Measurements from ENCODE around the gene ELAVL2.

The ELAVL2 gene

DNA sequence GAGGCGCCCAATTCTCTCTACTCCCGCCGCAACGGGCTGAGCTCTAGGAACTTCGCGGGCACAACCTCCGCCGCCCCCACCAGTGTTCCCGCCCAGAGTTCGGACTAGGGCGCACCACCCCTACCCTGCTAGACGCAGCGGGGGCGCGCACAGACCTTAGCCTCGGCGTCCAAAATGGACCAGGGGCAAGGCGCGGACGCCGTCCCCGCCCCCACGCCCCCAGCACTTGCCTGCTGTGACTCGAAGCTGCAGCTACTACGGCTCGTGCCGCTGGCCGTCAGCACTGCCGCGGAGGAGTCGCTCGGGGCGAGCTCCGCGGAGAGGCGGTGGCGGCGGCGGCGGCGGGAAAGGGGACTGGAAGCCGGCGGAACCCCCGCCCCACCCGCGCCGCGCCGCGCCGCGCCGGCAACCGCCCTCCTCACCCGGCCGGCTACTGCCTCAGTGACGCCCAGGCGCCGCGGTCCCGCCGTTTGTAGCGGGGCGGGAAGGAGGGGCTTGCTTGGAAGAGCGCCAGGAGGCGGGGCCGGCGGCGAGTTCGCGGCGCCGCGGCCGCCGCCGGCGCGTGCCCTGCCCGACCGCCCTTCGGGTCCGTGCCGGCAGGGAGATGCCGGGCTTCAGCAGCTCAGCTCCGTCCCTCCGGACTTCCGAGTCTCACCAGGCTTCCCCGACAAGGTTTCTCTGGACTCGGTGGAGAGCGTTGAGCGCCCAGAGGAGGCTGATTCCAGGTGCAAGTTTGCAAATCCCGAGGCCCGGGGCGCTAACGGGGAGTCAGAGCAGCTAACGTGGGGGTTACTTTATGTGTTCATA lies 4.5 kb downstream of the ELAVL2 start:
- no peak for DNase-seq (ENCODE audit: low read depth in 4 of 4, low spot score in 1 of 4)

DNA sequence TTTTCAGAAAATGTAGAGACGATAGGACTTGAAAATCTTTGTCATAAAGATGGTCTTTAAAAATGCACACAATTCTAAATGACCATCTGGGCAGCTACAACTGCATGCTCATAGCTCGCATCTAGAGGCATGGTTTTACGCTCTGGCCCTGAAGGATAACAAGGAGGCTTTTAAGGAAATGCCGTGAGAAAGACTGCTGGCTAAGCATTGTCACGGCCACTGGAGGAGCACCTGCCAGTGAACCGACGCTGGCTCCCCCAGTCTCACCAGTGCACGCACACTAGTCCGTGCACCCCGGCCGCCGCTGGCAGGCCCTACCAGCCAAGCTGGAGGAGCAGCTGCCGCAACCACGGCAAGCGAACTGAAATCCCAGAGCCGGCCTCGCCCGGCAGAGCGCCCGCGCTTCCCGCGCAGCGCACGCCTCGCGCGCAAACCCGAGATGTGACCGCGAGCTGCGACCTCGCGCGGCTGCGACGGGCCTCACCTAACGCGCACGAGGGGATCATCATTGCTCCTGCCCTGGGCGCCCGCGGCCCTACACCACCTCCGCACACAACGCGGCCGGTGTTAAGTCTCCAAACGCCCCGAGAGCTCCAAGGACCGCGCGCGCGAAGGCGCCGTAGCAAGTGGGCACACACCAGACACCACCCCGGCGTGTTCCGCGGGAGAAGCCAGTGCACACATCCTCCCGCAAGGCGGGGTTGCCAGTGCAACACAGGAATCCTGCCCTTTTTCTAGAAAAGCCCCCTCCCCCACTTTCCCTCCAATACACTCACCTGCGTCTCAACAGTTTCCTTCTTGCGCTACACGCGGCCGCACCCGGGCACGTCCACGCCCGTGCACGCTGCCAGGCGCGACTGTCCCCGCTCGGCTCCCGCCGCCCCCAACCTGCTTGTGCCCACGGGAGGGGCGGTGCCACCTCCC lies 5.3 kb downstream of the ELAVL2 start:
- DNase-seq (ENCODE audit: low read depth in 4 of 4, low spot score in 1 of 4), result no peak

DNA sequence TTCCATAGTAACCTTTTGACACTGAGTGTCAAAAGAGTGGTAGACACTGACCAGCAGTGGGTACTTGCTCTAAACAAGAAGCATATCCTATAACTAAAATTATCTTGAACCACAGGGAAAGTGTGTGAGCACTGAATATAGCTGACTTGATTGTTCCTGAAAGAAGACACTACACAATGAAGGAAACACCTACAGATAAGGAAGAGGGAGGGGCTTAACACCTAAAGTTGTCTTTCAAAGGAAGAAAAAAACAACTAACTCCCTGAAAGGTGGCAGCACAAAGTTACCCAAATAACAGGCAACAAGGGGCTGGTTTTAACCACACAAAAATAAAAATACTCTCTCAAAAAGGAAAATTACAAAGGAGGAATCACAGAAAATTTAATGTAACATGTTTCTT lies 6.6 kb downstream of the ELAVL2 start:
- no peak for DNase-seq (ENCODE audit: low read depth in 4 of 4, low spot score in 1 of 4)

- DNase-seq (ENCODE audit: low read depth in 4 of 4, low spot score in 1 of 4), result no peak
Measured at GRCh38 chr9:23814243-23814642, 11.8 kb downstream of the ELAVL2 start.

DNA sequence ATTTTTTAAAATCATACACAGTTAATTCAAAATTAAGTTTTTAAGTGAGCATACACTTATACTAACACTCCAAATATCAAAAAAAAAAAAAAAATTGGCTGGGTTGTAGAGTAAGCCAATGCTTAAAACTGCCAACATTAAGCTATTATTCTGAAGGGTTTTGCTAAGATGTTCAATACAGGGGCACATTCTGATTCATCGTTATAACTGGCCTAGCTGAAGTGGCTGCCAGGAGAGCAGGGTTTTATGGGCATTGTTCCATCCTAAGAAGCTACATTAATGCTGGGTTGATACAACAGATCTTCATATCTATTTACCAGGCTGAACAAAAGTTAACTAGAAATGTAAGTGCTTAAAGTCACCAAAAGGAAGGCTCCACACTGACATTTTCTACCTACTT lies 13.4 kb downstream of the ELAVL2 start:
- DNase-seq (ENCODE audit: low read depth in 4 of 4, low spot score in 1 of 4), result no peak

- DNase-seq (ENCODE audit: low read depth in 4 of 4, low spot score in 1 of 4), result no peak
Measured at GRCh38 chr9:23811633-23812032, 14.4 kb downstream of the ELAVL2 start.

GRCh38 chr9:23803216-23803615 lies 22.8 kb downstream of the ELAVL2 start:
- DNase-seq (ENCODE audit: low read depth in 4 of 4, low spot score in 1 of 4), result no peak

- DNase-seq (ENCODE audit: low read depth in 4 of 4, low spot score in 1 of 4), result no peak
Measured at GRCh38 chr9:23801523-23801922, 24.5 kb downstream of the ELAVL2 start.

DNA sequence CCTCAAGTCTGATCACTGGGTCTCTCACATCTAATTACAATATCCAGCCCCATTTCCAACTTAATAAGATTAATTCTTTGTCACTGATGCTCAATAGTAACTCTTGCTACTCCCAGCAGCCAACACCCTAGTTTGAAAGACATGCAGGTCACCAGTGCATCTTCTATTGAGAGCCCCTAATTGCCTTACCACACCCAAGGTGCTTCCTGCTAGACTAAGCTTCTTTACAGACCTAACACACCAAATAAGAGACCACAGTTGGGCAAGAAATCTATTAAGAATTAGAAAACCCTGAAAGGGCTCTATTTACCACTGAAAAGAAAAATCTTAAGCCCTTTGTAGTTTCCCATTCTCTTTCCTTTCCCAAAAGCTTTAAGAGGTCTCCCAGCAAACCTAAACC lies 26.5 kb downstream of the ELAVL2 start:
- no peak for DNase-seq (ENCODE audit: low read depth in 4 of 4, low spot score in 1 of 4)

- DNase-seq (ENCODE audit: low read depth in 4 of 4, low spot score in 1 of 4), result no peak
Measured at GRCh38 chr9:23798325-23798724, 27.7 kb downstream of the ELAVL2 start.

DNA sequence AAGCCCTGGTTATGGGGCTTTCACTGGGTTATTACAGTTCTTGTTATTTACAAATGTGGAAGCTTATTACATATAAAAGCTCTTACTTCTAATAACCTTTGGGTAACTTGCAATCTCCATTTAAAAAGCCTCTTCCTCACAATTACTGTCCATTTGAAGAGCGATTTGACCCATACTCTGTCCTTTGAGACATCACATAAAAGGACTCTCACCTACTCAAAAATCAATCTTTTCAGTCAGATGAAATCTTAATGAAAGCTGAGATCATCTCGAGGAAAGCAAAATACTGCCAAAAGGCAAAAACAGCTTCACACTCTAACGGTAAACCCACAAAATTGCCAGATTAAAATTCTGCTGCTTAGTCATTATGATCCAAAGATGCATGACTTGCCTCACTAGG lies 29.8 kb downstream of the ELAVL2 start:
- no peak for DNase-seq (ENCODE audit: low read depth in 4 of 4, low spot score in 1 of 4)

- DNase-seq (ENCODE audit: low read depth in 4 of 4, low spot score in 1 of 4), result no peak
Measured at GRCh38 chr9:23790351-23791260, 35.4 kb downstream of the ELAVL2 start.

- DNase-seq (ENCODE audit: low read depth in 4 of 4, low spot score in 1 of 4), result no peak
Measured at GRCh38 chr9:23789529-23790254, 36.3 kb downstream of the ELAVL2 start.

GRCh38 chr9:23784962-23785361 lies 41.1 kb downstream of the ELAVL2 start:
- no peak for DNase-seq (ENCODE audit: low read depth in 4 of 4, low spot score in 1 of 4)

GRCh38 chr9:23783509-23783908 lies 42.5 kb downstream of the ELAVL2 start:
- DNase-seq (ENCODE audit: low read depth in 4 of 4, low spot score in 1 of 4), result no peak

- no peak for DNase-seq (ENCODE audit: low read depth in 4 of 4, low spot score in 1 of 4)
Measured at GRCh38 chr9:23779220-23779619, 46.8 kb downstream of the ELAVL2 start.

GRCh38 chr9:23777328-23777727 lies 48.7 kb downstream of the ELAVL2 start:
- no peak for DNase-seq (ENCODE audit: low read depth in 4 of 4, low spot score in 1 of 4)

DNA sequence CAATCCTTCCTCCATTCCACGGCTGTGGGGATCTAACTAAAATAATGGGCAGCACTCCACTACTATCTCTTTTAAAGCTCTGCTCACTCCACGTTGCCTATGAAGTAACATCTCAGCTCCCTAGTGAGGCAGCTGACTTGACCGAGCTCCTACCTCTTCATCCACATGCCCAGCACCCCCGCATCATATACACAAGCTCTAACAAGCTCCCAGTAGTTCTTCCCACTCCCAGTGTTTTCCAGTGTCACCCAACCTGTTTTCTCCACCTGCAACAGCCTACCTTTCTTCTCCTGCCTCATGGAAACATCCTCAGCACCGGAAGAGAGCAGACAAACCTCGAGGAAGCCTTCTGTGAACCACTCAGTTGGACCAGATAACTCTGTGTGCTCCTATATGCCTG lies 50.5 kb downstream of the ELAVL2 start:
- DNase-seq (ENCODE audit: low read depth in 4 of 4, low spot score in 1 of 4), result no peak

DNA sequence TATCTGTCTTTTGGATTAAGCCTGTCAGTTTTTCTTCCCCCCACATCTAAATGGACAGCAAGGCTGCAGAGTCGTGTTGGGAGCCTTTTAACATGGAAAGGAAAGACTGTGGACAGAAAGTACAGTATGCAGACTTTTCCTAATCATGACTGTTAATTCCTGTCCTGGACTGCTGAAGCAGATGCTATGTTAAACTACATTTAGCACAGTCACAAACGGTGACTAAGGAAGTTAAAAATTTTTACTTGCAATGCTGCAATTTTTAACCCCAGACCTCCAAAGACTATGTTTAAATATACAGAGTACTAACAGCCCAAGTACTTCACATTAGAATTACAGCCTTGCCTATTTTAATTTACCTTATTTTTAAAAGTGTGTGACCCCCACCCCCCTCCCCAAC lies 51.8 kb downstream of the ELAVL2 start:
- no peak for DNase-seq (ENCODE audit: low read depth in 4 of 4, low spot score in 1 of 4)

DNA sequence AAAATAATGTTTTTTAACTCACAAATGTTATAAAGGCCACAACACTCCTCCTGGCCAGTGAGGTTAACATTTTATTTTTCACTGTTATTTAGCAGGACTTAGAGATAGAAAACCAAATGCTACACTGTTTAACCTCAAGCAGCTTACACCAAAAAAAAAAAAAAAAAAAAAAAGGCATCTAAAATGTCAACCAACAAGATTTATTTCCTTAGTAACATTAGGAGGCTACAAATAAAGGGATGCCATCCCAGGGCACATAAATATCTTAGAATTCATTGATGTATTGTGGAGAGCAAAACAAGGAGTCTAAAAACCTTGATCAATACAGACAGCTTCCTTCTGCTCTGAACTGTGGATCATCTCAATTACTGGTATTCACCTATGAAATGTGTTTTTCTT lies 53.7 kb downstream of the ELAVL2 start:
- no peak for DNase-seq (ENCODE audit: low read depth in 4 of 4, low spot score in 1 of 4)
